Colon (tissue), 2 donors: Measurements from ENCODE around the gene TCP10L.
"Not testable (repeated sequence)": the region's sequence is repeated elsewhere in the genome, so short reads cannot be mapped to it uniquely, and the experiment has no call there.

Source experiments
- FAIRE-seq: peaks from 2 replicates; lab custom pipeline; 2012; peaks lifted over from hg19 to GRCh38; lab: Jason Lieb, UNC
- donor health status: control.
- donor health status: control.

The TCP10L gene

GRCh38 chr21:32585042-32585710 is at the start of gene TCP10L:
Gene TCP10L (minus strand): TSS chr21:32585523. CDS start chr21:32584304, 1,219 bp downstream.
- no peak for FAIRE-seq

GRCh38 chr21:32626621-32627196 is 41.4 kb upstream of the TCP10L start:
- FAIRE-seq = no peak

- not testable (repeated sequence) for FAIRE-seq
These were observed 32.9 kb upstream of the TCP10L start for GRCh38 chr21:32618218-32618617.

GRCh38 chr21:32613436-32614043 is 28.2 kb upstream of the TCP10L start:
- FAIRE-seq = no peak

GRCh38 chr21:32612999-32613337 is 27.6 kb upstream of the TCP10L start:
- no peak for FAIRE-seq

GRCh38 chr21:32612075-32612998 is 27.0 kb upstream of the TCP10L start, which contains the start of gene CFAP298:
Gene CFAP298 (minus strand): TSS chr21:32612377. CDS start chr21:32612243, 134 bp downstream.
- FAIRE-seq = no peak

GRCh38 chr21:32611471-32611997 is 26.2 kb upstream of the TCP10L start:
- no peak for FAIRE-seq

- not testable (repeated sequence) for FAIRE-seq
These were observed 25.6 kb upstream of the TCP10L start for GRCh38 chr21:32610940-32611339.

GRCh38 chr21:32608851-32609250 is 23.5 kb upstream of the TCP10L start:
- no peak for FAIRE-seq

GRCh38 chr21:32605469-32605868 is 20.1 kb upstream of the TCP10L start:
- no peak for FAIRE-seq

GRCh38 chr21:32604464-32604863 is 19.1 kb upstream of the TCP10L start:
- no peak for FAIRE-seq

GRCh38 chr21:32603131-32603530 is 17.8 kb upstream of the TCP10L start:
- FAIRE-seq = no peak

- no peak for FAIRE-seq
These were observed 16.8 kb upstream of the TCP10L start for GRCh38 chr21:32602099-32602498.

- no peak for FAIRE-seq
These were observed 14.2 kb upstream of the TCP10L start for GRCh38 chr21:32599526-32599925.

- FAIRE-seq = no peak
These were observed 13.8 kb upstream of the TCP10L start for GRCh38 chr21:32599091-32599490.

GRCh38 chr21:32597205-32597604 is 11.9 kb upstream of the TCP10L start:
- FAIRE-seq = no peak

- no peak for FAIRE-seq
These were observed 10.1 kb upstream of the TCP10L start for GRCh38 chr21:32595431-32595830.

GRCh38 chr21:32593690-32594089 is 8.4 kb upstream of the TCP10L start:
- FAIRE-seq = no peak

GRCh38 chr21:32592929-32593502 is 7.7 kb upstream of the TCP10L start:
- FAIRE-seq = no peak

GRCh38 chr21:32590130-32590529 is 4.8 kb upstream of the TCP10L start:
- no peak for FAIRE-seq

- no peak for FAIRE-seq
These were observed 2.3 kb upstream of the TCP10L start for GRCh38 chr21:32587651-32588050.

- no peak for FAIRE-seq
These were observed 1.8 kb upstream of the TCP10L start for GRCh38 chr21:32587120-32587519.
